ENCODE results near the gene ZNF79.

- TF ChIP-seq, protein P1, sequence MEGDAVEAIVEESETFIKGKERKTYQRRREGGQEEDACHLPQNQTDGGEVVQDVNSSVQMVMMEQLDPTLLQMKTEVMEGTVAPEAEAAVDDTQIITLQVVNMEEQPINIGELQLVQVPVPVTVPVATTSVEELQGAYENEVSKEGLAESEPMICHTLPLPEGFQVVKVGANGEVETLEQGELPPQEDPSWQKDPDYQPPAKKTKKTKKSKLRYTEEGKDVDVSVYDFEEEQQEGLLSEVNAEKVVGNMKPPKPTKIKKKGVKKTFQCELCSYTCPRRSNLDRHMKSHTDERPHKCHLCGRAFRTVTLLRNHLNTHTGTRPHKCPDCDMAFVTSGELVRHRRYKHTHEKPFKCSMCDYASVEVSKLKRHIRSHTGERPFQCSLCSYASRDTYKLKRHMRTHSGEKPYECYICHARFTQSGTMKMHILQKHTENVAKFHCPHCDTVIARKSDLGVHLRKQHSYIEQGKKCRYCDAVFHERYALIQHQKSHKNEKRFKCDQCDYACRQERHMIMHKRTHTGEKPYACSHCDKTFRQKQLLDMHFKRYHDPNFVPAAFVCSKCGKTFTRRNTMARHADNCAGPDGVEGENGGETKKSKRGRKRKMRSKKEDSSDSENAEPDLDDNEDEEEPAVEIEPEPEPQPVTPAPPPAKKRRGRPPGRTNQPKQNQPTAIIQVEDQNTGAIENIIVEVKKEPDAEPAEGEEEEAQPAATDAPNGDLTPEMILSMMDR (IDR thresholded peaks at IDR 0.05), result no peak
- no peak for TF ChIP-seq POLR2A (IDR thresholded peaks at IDR 0.05)
Observed at GRCh38 chr9:127473501-127473900, 49.3 kb downstream of the ZNF79 start.
